Measurements from ENCODE around the gene HOXB3.
A peak's percentile ranks its signal among the peaks of the same experiment; 100 is the strongest.

Gene HOXB3

DNA sequence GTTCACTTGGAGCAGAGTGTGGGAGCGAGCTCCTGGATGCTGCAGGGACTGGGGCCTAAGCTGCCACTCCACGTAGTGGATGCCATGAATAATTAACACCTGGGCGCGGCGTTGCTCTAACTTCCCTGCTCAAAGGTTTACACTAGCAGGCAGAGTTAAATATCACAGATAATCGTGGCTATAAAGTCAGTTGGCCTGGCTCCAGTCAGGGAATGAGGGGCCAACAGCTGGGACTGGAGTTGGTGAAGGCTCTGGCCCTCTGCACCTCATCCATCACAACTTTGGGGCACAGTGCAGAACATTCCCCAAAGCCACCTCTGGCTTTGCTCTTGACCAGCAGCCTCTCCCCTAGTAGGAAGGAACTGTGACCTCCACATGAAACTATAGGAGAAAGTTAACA is 22.8 kb downstream of the HOXB3 start:
- no peak for DNase-seq

- no peak for DNase-seq
Measured at GRCh38 chr17:48566717-48567116, 23.3 kb downstream of the HOXB3 start.

DNA sequence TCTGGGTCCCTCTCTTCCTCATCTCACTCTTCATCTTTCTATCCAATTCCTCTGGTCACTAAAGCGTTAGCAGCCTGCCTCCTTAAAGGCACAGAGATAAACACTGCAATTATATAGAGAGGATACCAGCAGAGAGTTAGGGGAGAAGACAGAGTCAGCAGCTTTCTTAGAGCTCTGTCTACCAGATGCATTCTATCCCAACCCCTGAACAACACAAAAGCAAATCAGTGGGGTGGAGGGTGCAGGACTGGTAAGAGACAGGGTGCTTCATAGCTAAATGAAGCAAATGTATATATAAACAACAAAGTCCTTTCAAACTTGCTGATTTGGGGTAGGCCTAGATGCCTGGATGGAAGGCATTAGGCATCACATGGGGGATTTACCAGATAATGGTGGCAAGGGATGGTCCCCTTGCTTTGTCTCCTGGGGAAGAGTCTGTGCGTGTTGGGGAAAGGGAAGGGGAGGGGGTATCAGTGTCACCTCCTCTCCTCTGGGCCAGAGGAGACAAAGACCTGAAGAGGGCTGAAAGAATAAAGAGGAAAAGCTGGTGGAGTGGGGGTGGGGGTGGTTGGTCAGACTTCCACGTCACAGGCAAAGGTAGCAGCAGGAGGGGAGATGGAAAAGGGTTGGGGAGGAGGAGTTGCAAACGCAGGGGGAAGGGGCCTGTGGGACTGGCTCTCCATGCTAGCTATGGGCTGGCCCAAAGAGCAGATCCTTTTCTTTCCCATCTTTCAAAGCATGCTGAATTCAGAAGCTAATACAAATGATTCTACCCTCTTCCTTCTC is 23.9 kb downstream of the HOXB3 start:
- DNase-seq: no peak

DNA sequence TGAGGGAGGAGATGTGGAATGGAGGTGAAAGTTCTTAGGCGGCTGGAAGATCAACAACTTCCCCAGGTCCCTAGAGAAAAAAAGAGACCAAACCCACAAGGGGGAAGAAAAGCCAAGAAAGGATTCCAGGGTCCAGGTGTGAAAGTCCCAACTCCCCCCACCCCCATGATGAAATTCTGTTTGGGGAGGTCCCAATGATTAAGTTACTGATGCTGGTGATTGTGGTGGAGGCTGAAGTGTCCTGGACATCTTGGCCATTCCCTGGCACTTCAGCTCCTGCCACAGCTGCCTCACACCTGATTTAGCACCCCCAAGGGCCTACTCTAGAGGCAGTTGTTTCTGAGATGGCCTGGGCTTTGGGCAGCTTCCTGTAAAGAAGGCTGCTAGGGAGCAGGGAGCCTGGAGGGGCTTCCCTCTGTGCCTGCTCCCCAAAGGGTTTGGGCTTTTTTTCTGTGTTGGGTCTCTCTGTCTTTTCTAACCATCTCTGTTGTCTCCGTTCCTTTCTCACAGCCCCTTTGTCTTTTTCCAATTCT is 25.0 kb downstream of the HOXB3 start:
- no peak for DNase-seq

- no peak for DNase-seq
Measured at GRCh38 chr17:48564188-48565021, 25.6 kb downstream of the HOXB3 start.

DNA sequence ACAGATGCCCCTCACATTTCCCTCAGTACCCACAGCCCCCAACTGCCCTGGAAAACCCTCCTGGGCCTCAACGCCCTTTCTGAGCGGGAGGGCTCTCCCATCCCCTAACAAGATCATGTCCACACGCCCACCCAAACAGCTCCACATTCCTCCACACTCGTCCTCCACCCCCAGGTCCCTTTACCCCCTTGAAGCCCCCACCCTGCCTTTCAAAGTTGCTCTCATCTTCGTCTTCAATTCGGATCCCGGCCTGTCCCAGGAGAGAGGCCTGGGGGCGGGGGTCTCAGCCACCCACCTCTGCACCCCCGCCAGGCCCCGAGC is 26.2 kb downstream of the HOXB3 start:
- no peak for DNase-seq

DNA sequence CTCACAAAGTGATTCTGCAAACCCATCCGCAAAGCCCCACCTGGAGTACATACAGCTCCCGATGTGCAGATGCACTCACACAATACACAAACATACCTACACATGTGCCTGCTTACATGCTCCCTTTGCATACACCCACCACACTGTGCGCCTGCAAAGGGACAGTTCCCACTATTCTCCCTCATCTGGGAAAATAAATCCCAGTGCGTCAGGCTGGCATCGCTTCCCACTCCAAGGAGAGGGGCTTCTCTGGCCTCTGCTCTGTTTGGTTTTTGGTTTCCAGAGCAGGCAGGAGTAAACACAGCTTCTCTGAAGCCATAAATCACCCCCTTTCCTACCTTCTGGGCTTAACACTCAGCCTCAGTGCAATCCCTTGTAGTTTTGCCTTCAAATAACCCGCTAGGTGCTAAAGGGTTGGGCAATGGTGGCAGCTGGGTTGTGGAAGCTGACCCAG is 26.6 kb downstream of the HOXB3 start:
- DNase-seq: no peak

DNA sequence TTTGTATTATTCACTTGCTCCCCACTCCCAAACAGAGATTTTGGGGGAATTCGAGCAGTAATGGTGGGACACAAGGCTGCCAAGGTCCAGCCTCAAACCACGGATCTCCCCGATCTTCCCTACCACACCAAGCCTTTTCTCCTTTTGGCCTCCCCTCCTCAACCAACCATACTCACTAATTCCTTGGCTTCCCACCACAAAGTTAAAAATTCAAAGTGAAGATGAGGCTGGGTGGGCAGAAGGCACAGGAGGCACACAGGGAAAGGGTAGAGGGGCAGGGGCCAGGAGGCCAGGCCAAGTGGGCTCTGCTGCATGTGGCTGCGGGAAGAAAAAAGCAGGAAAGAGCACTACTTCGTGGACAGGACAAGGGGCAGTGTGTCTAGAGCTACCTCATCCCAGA is 27.1 kb downstream of the HOXB3 start:
- DNase-seq: no peak

- DNase-seq: no peak
Measured at GRCh38 chr17:48561884-48562810, 27.9 kb downstream of the HOXB3 start.

DNA sequence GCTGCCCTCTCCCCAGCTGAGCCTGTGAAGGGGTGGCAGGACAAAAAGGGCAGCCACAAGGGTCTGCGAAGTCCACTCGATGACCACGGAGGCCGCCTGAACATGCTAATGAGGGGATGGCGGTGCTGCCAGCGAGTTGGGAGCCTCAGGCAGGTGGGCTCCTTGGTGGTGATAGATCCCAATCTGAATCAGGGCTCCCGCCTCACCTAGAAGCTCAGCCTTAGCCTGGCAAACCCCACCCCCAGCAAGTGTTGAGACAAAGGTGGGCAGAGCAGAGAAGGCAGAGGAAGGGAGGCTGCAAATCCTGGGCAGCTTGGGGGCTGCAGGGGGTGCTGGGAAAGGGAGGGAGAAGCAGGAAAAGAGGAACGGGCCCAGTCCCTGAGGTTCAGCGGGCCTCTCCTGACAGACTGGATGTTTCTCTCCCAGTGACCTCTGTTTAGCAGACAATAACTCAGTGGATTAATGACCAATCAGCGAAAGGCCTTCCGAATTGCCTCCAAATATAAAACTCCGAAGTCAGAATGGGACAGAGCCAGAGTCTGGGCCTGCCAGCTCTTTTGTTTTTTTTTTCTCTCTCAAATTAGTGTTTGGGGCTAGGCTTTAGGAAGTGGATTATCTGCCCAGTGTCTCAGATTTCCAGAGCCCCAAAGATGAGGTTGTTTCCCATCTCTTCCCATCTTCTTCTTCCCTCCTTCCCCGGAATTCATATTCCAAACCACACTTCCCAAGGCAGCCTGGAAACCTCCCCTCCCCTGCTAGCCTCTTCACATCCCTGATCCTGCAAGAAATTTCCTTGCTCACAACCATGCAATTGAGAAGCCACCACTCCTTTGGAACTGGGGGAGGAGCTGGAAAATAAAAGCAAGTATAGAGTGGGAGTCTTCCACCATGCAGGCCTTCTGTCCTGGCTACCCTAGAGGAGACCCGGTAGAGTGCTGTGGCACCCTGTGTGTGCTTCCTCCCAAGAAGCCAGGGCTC is 29.9 kb downstream of the HOXB3 start:
- no peak for DNase-seq

DNA sequence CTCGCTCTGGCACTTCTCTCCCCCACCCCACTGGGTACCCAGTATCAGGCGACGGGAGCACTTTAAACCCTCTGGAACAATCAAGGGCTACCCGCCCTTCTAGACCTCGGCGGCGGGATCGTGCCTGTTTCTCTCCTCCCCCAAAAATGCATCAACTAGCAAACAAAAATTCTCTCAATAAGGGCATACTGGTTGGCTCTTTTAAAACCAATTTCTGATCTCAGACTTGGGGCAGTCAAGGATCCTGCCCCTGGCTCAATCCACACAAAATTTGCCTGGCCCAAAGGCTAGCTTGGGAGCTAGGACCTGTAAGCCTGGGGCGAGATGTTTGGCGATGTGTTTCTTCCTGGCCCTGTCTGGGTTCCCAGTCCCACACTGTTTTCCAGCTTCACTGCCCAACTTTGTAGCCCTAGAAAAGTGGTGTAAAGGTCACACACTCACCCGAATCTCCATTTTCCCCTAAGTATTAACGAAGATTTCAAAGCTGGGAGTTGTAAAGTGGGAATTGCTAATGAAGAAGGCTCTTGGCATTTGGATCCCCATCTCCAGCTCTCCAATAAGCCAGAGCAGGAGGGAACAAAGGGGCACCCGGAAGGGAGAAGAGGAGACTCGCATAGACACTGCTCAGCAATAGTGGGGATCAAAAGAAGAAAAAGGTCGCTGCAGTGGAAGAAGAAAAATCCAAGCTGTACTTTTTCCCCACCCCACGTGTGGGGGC is 30.8 kb downstream of the HOXB3 start:
- no peak for DNase-seq

DNA sequence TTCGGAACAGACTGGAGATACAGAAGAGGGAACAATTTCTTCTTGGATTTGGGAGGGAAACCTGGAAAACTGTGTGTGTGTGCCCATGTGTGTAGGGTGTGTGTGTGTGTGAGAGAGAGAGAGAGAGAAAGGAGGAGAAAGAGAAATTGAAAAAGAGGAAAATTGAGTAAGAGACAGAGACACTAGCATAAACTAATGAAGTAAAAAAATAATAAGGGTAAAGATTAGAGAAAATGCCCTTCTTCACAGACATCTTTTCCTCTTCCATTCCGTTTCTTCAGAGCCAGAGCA is 31.3 kb downstream of the HOXB3 start:
- DNase-seq: no peak

GRCh38 chr17:48558057-48558830 is 31.8 kb downstream of the HOXB3 start:
- no peak for DNase-seq

DNA sequence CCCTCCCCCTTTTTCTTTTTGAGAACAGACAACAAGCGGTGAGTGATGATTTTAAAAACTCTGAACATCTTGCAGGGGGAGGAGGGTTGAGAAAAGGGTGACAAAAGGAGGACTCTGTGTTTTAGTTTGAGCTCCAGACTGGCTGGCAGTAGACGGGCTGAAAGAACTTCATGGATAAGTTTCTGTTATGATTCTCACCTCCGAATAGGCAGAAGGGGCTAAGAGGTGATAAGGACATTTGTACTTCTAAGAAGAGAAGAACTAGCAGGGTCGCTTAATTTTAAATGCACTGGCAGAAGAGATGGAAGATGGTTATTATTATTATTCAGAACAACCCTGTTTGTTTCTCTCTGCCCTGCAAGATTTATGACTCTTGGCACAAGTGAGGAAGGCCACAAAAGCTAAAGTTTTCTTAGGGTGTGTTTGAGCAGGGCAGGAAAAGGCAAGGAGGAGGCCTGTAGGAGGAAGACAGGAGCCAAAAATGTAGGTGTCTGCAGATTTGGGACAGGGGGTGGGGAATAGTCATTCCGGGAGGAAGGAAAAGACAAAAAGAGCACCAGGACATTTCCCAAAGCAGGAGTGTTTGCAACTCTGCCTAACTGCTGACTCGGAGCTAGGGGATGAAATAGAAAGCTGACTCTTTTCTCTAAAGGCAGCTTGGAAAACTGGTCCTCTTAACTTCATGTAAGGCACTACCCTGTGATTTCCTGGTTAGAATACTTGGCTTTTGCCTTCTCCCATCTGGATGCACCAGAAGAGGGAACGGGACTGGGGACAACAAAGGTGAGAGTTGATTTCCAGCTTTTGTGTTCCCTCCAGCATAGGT is 33.3 kb downstream of the HOXB3 start:
- no peak for DNase-seq

- no peak for DNase-seq
Measured at GRCh38 chr17:48556229-48556575, 33.8 kb downstream of the HOXB3 start.

- DNase-seq: peak; percentile 46
Measured at GRCh38 chr17:48555258-48556228, 34.5 kb downstream of the HOXB3 start.

DNA sequence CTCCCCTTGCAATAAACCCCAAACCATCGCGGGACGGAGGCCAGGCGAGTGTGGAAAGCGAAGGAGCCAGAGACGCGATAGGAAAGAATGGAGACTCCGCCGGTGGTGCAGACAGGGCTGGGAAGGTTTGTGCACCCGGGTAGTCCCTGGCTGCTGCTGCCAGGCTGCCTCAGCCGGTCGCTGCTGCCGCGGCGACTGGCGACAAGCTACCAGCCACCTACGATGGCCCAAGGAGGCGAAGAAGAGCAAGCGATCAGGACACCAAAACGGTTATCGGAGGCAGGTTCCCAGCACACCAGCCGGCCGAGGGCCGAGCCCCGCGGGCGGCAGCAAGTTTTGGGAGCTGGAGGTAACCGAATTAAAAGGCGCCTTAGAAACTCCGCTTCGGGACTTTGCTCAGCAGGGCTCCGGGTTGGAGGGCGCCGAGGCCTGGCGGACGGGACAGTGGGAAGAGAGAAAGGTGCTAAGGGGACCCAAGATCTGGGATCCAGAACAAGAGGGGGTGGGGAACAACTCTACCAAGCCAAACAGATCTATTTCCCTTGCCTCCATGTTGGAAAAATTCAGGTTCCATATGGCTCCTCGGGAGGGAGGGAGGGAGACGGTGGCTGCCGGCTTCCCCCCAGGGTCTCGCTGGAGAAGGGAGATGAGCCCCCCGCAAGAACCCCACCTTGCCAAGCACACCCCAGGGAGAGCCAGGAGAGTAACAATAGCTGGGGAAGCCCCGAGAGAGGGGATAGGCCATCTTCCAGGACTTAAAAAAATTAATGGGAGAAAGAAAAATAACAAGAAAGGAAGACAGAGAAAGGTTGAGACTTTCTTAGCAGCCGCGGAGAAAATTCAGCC is 35.4 kb downstream of the HOXB3 start:
- no peak for DNase-seq
